Jurkat, Clone E6-1 (cell line): ENCODE data around the gene MEX3C.

Experiments used
- DNase-seq: peaks from one replicate; pipeline ENCODE4 v3.0.0-alpha.2; 2011; ENCODE audit warnings: low read depth, low spot score
- H3K4me3 ChIP-seq: 2 replicates; pipeline ENCODE4 v1.5.1; 2011; ENCODE audit warnings: mild to moderate bottlenecking, low read length, control low read depth, moderate library complexity

The MEX3C gene

DNA sequence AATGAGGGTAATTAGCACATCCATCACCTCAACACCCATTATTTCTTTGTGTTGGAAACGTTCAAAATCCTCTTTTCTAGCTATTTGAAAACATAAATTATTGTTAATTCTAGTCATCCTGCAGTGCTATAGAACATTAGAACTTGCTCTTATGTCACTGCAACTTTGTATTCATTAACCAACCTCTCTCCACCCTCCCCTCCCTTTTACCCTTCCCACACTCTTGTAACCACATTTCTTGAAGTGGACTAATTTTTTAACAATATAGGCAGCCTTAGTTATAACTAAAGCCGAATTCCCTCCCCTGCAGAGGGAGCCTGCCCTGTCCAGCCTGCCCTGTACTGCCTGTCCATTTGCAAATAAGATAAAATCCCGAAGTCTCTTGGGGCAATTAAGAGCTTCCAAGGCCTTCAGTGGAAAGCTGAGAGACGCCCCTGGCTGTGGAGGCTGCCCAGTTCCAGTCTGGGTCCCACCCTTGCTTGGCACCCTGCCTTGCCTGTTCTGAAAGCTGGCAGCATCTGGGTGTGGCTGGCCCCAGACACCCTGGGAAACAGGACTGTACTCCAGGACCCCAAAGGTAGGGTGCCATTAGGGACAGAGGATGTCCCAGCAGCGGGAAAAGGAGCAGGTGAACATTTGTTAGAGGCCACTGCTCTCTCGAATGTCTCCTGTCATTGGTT lies 65.1 kb downstream of the MEX3C start:
- H3K4me3 ChIP-seq, result no peak overlapping the region
- DNase-seq, result no peak

DNA sequence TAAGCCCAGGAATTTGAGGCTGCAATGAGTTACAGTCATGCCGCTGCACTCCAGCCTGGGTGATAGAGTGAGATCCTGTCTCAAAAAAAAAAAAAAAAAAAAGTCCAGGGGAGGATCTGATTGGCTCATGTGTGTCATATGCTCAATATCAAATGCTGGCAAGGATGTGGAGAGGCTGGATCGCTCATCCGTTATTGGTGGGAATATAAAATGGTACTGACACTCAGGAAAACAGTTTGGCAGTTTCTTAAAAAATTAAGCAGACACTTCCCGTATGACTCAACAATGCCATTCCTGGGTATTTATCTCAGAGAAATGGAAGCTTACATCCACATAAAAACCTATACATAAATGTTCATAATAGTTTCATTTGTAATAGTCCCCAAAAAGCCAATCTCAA lies 68.9 kb downstream of the MEX3C start:
- DNase-seq, result no peak
- H3K4me3 ChIP-seq, result no peak overlapping the region

DNA sequence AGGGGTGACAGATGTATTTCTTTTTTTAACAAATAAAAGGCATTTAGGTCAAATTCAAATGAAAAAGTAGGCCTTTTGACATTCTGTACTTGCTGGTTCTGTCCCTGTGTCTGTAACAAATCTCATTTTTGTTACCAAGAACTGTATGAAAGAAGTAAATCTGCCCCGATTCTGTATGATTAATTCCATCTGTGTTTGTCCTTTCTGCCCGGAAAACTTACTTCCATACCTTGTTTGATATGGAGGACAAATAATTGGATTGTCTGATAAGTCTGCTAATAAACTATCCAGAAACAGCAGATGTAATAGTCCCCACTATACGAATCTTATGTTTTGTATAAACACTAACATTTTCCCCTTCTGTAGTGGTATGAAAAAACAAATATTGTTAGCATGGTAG lies 69.8 kb downstream of the MEX3C start:
- H3K4me3 ChIP-seq, result no peak overlapping the region
- no peak for DNase-seq

DNA sequence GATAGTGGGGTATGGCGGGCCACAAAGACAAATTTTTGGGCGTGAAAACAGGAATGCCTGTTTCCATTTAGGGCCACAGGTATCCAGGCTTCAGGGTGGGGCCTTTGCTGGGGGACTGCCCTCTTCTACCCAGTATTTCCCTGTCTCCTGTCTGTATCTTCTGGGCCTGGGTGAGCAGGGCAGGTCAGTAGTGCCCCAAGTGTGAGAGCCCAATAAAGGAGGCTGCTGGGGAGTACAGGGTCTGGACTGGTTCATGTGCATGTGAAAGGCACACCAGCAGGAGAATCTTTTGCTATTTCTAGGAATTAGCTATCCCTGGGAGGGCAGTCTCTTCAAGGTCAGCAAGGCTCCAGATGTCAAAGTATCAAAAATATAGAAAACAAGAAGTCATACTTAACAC lies 71.5 kb downstream of the MEX3C start:
- DNase-seq, result no peak
- no peak overlapping the region for H3K4me3 ChIP-seq
